GM19240 (cell line): ENCODE results near the gene NRF1.
"Not testable (repeated sequence)": the region's sequence is repeated elsewhere in the genome, so short reads cannot be mapped to it uniquely, and the experiment has no call there.

Experiments
- DNase-seq: peaks from one replicate; pipeline ENCODE4 v3.0.0; 2011; ENCODE audit warnings: low spot score; ENCODE audit not compliant: insufficient read length

The NRF1 gene

DNA sequence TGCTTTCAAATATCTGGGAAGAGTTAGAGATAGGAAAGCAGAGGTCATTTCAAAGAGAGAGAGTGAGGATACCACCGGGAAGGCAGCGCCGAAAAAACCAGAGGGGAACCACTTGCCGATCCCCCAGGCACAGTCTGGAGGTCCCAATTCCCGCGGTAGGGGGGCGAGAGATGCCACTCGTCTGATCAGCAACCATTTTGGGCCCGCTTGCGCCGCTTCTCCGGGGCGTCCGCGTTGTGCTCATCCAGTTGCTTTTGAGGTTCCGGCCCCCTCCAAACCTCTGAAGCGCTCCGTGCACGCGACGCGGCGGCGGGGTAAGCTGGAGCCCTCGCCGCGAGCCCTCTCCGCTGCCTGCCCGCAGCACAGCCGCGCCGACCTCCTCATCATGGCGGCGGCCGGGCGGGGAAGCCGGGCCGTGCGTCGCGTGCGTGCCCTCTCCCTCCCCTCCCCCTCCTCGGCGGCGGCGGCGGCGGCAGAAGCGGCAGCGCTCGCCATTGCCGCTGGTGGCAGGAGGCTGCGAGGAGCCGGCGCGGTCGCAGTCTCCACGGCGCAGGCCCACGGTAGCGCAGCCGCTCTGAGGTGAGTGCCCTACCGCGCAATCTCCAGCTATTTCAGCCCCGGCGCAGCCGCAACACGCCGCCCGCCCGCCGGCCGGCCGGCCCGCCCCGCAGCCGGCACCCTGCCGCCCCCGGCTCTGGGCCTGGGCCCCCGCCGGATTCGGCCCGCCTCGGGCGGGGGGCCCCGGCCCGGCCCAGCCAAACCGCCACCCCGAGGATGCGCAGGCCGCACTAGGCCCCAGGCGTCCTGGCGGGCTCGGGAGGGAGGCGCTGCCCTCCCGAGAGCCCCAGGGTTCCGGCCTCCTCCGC lies at the start of gene NRF1:
Gene NRF1 (plus strand): TSS at position 475 of the 866 bp plus-strand sequence. CDS start 45,632 bp downstream, outside the sequence.
- DNase-seq, result peak; percentile 51

- DNase-seq, result not testable (repeated sequence)
These were observed 45.2 kb upstream of the NRF1 start for GRCh38 chr7:129566323-129566722.

DNA sequence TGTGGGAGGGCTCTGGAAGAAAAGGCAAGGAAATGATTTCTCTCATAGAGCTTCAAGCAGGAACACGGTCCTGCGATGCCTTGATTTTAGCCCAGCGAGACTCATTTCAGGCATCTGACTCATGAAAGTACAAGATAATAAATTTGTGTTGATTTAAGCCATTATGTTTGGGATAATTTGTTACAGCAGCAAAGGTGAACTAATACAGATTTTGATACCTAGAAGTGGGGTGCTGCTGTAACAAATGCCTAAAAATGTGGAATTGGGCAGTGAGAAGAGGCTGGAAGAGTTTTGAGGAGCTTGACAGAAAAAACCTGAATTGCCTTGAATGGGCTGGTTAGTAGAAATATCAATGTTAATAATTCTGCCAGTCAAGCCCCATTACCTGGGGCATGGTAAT lies 44.1 kb upstream of the NRF1 start:
- DNase-seq, result no peak

GRCh38 chr7:129568240-129568639 lies 43.3 kb upstream of the NRF1 start:
- DNase-seq, result no peak

- DNase-seq, result no peak
These were observed 42.2 kb upstream of the NRF1 start for GRCh38 chr7:129569326-129569725.

DNA sequence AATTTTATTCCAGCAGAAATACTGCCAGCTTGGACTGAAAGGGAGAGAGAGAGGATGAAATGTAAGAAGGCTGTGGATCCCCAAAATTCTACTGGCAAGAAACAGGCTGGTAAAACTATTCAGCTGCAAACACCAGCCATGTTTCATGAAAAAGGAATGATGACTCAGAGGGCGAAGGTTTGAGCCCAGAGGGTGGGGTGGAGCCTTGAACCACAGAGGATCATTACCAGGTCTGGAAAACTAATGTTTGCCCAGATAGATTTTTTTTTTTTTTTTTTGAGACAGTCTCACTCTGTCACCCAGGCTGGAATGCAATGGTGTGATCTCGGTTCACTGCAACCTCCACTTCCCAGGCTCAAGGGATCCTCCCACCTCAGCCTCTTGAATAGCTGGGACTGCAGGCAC lies 41.7 kb upstream of the NRF1 start:
- no peak for DNase-seq

DNA sequence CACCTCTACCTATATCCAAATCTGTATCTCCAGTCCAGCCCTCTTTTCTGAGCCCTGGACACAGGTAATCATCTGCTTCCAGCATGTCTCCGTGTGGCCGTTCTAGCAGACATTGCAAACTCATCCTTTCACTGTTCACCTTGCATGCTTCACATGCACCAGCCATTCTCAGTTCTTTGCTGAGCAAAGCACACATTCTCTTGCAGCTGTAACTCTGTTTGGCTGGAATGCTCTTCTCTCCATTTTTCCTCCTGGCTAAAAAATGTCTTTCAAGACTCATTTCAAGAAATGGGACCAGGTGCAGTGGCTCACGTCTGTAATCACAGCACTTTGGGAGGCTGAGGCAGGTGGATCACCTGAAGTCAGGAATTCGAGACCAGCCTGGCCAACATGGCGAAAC lies 40.3 kb upstream of the NRF1 start:
- DNase-seq, result no peak

DNA sequence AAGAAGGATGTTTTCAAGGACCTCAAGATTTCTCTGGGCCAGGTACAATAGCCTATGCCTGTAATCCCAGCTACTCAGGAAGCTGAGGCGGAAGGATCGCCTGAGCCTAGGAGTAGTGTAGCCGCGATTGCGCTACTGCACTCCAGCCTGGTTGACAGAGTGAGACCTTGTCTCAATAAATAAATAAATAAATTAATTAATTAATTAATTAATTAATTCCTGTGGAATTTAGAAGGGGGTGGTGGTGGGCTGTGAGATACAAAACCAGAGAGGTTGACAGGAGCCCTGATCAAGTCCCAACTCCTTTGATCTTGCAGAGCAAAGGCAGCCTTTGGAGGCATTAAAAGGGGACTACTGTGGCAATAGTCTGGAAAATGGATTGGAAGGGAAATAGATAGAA lies 39.3 kb upstream of the NRF1 start:
- DNase-seq, result no peak

DNA sequence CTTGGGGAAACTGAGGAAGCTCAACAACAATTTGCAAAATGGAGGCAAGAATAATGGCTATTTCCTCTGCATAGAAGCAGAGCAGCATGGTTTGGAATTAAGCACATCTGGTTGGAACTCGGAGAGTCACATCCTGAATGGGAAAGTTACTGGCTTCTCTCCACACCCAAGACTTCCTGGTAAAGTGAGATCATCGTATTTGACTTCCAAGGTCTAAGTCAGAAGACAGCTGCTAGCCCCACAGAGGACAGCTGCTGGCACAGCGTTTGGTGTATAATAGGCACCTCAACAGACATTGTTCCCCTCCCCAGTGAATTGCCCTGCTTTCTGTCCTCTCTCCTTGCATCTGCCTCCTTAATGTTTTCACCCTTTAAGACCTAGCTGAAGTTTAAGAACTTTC lies 37.0 kb upstream of the NRF1 start:
- DNase-seq, result no peak

DNA sequence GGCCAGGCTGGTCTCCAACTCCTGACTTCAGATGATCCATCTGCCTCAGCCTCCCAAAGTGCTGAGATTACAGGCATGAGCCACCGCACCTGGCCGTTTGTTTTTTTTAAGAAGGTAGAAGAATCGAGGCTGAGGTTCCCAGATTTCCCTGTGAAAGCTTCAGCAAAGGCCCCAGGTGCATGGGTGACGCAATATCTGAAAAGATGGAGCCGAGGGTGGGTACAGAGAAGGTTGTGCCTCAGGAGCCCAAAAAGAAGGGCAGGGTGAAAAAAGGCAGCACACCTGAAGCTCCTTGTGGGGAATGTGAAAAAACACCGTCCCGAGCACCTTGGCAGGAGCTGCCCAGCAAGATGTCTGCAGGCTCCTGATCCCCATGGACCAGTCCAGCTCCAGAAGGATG lies 35.8 kb upstream of the NRF1 start:
- DNase-seq, result no peak

DNA sequence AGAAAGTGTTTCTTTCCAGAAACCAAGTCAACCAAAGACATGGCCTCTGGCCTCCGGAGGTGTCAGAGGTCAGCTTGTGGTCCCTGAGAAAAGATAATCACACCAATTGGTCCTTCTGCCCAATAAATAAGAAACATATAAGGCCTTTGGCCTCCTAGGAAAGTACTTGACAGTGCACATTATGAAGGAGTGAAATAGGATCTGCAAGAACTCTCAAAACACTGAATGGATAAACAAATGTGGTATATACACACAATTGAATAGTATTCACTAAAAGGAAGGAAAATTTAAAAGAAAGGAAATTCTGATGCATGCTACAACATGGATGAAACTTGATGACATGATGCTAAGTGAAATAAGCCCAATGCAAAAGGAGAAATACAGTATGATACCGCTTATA lies 35.4 kb upstream of the NRF1 start:
- no peak for DNase-seq

GRCh38 chr7:129578829-129579228 lies 32.7 kb upstream of the NRF1 start:
- no peak for DNase-seq

GRCh38 chr7:129586179-129586578 lies 25.3 kb upstream of the NRF1 start:
- DNase-seq, result not testable (repeated sequence)

DNA sequence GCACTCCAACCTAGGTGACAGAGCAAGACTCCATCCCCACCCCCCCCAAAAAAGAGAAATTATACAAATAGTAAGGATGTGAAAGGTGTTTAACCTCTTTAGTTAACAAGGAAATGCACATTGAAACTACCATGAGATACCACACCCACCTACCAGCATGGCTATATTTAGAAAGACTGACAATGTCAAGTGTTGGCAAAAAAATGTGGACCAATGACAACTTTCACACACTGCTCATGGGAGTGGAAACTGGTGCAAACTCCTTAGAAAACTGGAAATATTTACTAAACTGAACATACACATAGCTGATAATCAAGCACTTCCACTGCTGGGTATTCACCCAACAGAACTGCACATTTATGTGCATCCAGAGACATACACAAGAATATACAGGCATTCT lies 23.3 kb upstream of the NRF1 start:
- DNase-seq, result no peak

- DNase-seq, result no peak
These were observed 19.7 kb upstream of the NRF1 start for GRCh38 chr7:129591868-129592267.

GRCh38 chr7:129596386-129596785 lies 15.1 kb upstream of the NRF1 start:
- not testable (repeated sequence) for DNase-seq

- DNase-seq, result no peak
These were observed 13.8 kb upstream of the NRF1 start for GRCh38 chr7:129597672-129598071.

DNA sequence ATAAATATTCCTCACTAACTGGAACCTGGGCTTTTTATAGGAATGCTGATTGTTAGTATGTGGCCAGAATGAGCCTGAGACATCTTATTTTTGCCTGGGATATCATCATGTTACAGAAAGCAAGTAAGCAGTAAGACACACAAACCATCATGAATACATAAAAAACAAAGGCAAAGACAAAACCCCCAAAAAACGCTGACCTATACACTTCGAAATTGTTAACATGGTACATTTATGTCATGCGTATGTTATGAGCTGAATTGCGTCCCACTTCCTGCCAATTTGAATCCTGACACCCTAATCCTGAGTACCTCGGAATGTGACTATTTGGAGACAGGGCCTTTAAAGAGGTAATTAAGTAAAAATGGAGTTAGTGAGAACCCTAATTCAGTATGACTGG lies 12.3 kb upstream of the NRF1 start:
- DNase-seq, result no peak

DNA sequence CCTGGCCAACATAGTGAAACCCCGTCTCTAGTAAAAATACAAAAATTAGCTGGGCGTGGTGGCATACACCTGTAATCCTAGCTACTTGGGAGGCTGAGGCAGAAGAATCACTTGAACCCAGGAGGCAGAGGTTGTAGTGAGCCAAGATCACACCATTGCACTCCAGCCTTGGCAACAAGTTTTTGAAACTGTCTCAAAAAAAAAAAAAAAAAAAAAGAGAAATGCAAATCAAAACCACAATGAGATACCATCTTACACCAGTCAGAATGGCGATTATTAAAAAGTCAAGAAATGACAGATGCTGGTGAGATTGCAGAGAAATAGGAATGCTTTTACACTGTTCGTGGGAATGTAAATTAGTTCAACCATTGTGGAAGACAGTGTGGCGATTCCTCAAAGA lies 7.9 kb upstream of the NRF1 start:
- DNase-seq, result not testable (repeated sequence)

GRCh38 chr7:129604021-129604420 lies 7.5 kb upstream of the NRF1 start:
- DNase-seq, result not testable (repeated sequence)

DNA sequence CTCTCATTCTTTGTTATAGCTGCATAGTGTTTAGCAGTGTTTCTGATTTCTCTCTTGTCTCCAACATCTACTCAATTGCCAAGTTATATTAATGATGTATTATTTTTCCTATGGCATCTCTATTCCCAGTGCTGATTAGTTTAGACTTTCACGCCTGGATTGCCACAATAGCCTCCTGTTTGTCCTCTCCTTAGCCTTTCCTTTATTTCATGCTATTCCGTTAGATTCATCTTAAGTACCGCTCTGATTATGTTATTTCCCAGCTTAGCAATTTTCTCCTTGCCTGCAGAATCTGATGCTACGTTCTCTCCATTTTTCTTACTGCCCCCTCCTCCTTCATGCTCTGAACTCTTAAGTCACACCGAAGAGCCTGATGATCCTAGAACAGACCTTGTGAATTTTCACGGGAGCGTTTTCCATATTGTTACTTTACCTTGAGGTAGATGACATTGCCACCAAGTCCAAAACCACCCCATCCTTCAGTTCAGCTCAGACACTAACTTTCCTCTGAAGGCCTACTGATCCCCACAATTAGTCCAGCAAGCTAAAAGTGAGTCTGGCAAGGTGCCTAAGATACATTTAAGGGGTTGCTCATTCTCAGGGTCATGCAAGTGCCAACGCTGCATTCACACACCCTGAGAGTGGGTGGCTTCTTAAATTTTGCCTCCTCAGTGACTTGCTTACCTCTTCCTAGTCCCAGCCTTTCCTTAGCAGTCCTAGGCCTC lies 6.6 kb upstream of the NRF1 start:
- DNase-seq, result no peak

DNA sequence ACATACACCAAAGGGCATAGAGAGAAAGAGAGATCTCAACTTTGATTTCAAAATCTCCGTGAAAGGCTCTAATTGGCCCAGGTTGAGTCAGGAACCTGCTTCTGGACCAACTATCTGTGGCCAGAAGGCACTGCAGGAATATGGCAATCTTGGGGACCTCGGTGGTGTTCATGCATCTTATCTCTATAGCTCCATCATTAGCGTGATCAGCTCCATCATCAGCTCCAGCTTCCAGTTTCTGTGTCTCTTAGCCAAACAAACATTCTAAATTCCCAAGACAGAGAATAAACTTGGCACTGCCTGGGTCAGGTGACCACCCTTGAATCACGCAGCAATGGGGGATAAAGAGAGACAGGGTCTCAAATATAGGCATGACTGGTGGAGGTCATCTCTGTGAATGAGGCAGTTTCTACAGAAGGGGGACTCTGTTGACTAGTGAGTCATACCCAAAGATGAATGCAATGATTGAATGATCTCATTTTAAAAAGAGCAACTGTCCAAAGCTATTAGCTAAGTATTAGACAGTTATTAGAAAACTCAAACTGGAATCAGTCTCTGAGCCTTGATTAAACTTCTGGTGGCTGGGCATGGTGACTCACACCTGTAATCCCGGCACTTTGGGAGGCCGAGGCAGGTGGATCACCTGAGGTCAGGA lies 5.4 kb upstream of the NRF1 start:
- DNase-seq, result no peak
